HG02571 (cell line): Measurements from ENCODE around the gene HOXB6.

Source experiments
- ATAC-seq: cut with Tn5 transposase; IDR thresholded peaks from one replicate; pipeline ENCODE4 v1.9.1; 2021; ENCODE audit warnings: mild to moderate bottlenecking, moderate library complexity; ENCODE audit not compliant: unreplicated experiment

The HOXB6 gene

DNA sequence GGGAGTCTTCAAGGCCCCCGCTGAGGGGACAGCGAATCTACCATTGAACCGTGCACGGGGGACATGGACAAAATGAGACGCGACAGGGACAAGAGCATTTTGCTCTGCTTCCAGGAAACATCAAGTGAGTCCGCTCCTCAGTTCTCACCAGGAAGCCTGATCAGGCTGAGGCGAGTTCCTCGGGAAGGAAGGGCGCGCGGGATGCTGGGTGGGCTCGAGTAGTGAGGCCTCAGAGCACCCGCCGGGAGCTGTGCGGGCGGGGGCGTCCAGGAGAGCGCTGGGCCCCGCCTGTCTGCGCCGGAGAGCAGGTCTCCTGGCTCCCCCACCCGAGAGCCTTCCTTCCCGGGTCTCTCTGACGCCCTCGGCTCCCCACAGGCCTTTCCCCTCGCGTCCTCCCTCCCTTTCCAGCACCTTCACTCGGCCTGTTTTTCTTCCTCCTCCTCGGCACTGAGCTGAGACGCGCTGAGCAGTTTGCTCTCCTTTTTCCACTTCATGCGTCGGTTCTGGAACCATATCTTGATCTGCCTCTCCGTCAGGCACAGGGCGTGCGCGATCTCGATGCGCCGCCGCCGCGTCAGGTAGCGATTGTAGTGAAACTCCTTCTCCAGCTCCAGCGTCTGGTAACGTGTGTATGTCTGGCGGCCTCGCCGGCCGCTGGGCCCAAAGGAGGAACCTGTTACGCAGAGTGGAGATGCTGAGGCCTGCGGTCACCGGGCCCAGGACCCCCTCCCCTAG lies 8.6 kb downstream of the HOXB6 start:
- no peak for ATAC-seq

DNA sequence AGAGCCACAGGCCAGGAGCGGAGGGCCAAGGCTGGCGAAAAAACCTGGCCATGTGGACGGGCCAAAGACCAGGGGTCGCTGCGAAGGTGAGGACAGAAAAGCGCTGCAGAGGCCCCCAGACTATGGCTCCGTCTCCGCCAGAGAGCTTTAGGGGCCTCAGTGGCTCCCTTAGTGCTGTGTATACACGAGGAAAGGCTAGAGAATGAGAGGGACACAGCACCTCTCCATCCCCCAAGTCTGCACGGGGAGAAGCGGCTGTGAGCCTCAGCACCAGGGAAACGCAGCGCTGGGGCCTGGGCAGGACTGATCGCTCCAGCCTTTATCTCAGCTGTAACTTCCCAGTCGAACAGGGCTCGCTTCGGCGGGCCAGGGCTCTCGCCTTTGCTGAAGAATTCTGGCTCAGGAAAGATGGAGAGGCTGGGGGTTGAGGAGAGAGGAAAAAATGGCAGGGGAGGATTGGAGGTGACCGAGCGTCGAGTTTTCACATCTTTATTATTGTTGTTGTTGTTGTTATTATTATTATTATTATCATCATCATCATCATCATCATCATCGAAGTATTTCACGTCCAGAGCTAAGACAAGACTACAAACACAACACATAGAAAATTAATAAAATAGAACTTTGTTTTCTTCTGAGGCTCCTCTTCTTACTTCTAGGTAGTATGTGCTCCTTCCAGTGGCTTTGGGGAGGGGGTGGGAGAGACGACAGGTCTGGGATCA lies 9.3 kb downstream of the HOXB6 start:
- no peak for ATAC-seq

DNA sequence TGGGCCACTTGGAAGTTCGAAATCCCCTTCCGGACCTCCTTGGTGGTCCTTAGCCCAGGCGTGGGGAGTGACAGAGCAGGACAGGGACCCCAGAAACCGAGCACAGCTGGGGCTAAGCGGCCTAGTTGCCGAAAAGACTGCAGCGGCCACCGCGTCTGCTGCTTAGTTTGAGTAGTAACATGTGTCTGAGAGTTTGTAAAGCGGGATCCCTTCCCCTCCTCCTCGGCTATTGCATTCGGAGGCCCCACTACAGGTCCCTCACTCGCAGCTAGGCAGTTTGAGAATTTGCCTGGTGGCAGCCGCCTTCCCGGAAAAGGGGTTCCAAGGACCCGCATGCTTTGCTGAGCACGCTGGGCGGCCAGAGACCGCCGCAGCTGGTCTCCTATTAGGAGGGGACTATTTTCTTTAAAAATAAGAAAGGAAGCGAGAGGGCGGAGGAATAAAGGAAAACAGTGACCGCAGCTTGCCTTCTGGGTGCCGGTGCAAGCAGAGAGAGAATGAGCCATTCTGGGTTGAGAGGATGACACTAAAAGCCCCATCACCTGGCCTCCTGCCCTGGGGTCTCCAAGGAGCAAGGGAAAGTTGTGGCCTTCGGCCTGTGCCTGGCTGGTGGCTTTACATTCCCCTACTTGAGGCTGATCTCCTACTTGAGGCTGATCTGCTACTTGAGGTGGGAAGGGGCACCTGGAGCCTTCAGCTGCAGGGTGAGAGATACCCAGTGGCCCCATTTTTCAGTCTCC lies 10.1 kb downstream of the HOXB6 start:
- ATAC-seq = no peak

- ATAC-seq = no peak
Observed at GRCh38 chr17:48593840-48594537, 10.8 kb downstream of the HOXB6 start.

GRCh38 chr17:48593126-48593829 lies 11.5 kb downstream of the HOXB6 start, which contains the start of gene HOXB5:
Gene HOXB5 (minus strand): TSS chr17:48593779. CDS start chr17:48593682, 97 bp downstream.
- ATAC-seq = no peak

GRCh38 chr17:48592577-48592976 lies 12.2 kb downstream of the HOXB6 start:
- no peak for ATAC-seq

- no peak for ATAC-seq
Observed at GRCh38 chr17:48592057-48592514, 12.7 kb downstream of the HOXB6 start.

GRCh38 chr17:48591255-48592056 lies 13.3 kb downstream of the HOXB6 start:
- ATAC-seq = no peak

GRCh38 chr17:48590607-48591161 lies 14.1 kb downstream of the HOXB6 start:
- no peak for ATAC-seq

- ATAC-seq = no peak
Observed at GRCh38 chr17:48589831-48590606, 14.8 kb downstream of the HOXB6 start, which contains the start of gene HOXB3. Gene HOXB3 (minus strand): TSS chr17:48590241. CDS start chr17:48552474, 37,767 bp downstream.

DNA sequence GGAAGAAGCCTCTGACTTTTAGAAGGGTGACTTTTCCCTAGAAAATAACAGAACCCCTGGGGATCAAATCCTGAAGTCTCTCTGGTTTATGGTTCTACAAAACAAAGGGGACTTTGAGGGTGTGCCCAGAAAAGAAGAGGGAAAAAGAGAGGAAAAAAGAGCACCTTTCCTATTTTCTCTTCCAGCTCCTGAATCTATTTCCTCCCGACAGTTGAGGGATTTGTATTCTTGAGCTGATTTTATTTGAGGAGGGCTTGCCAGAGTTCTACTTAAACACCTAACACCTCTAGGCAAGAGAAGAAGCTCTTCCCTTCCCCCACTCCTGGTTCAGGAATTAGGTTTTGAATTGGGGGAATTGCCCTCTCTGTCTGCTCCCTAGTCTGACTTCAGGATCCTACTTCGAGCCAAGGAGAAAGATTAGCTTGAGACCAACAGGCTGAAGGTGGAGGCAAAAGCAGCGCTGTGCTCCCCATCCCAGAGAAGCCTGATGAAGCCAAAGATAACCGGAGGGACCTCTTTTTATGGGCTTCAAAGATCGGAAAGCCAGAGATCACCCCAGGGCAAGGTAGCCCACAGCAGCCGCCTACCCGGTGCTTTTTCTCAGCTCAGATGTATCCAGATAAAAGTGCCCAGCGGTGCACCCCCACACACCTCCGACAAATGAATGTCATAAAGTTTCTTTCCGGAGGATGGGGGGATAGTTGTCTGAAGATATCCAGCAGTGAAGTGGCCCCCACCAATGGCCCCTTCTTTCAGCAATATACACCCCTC lies 15.5 kb downstream of the HOXB6 start:
- ATAC-seq = no peak

DNA sequence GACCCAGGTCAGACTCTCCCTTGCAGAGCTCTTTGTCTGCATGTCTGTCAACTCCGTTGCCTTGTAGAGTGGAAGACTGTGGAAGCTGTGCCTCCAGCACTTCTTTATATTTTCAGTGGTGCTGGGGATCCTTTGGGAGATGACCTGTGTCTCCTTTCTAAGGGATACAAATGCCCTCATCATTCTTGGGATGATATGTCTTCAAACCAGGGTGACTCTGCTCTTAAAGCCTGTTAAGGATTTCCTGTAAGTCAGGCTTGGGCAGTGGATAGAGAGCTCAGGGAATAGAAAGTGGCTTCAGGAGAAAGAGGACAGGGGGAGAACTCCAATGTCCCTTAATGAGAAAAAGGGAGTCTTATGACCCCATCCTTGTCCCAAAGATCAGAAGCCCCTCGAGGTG lies 16.3 kb downstream of the HOXB6 start:
- ATAC-seq = no peak

GRCh38 chr17:48588074-48588415 lies 16.7 kb downstream of the HOXB6 start:
- ATAC-seq = no peak

- no peak for ATAC-seq
Observed at GRCh38 chr17:48587276-48588073, 17.3 kb downstream of the HOXB6 start.

DNA sequence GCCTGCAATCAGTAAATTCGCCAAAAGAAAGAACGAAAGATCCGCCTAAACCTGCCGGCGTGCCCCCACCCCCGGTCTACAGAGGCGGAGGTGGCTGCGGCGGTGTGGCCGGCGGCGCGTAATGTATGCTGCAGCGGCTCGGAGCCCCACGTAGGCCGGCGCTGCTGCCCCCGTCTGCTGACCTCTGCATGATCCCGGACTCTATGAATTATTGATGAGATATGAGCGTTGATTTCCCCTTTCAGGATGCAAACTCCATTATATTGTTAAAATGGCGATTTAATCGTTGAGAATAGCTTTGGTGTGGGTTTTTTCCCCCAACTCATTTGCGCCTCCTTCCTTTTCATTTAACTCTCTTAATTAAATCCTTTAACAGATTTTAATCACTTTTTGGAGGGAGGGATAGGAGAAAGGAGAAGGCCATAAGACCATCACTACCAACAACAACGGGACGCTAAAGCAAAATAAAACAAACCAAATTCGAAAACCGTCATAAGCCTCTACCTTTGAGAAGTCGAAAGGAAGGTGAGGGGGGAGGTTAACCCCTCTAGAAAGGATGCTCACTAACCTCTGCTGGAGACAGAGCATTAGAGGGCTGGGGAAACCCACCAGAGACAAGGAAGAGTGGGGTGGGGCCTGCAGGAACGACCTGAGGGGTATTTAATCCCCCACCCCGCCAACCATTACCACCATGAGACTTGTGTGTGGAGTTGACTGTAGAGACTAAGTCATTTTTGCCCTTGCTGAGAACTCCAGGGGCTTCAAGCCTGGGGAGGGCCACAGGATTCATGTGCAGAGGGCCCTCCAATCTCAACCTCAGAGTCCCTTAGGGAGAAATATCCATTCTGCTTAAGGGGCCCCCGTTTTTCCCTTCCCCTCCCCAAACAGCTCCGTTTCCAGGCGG lies 18.2 kb downstream of the HOXB6 start:
- ATAC-seq = no peak

DNA sequence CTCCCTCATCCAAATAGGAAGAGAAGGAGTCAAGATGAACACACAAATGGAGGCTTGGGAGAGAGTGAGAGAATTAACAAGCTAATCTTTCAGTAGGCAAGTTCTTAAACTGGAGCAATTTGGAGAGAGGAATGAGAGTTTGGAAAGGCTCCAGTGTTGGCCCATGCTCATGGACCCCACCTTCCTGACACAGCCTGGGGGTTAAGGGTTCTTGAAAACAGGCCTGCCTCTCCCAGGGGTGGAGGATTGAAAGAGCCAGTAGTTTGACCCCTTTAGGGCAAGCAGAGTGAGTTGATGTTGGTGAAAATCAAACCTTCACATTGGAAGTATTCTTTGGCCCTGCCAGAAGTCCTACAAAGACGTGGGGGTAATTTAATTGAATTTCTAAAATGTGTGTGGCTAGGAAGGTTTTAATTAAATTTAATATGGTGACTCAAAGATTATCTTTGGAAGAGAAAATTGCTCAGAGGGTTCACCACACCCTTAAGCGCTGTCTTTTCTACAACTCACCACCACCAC lies 20.5 kb downstream of the HOXB6 start:
- no peak for ATAC-seq
